T-helper 17 cell (primary cell): ENCODE data around the gene ZCCHC24. TPM values are rescaled to one million over a fixed set of nuclear protein-coding genes. Genes with fewer than 3 reads are reported as not detected.

ENCODE experiments used
- ATAC-seq: fragments of 150-1000 bp; cut with Tn5 transposase; 2 replicates; pipeline ENCODE4 v1.10.0; 2021; ENCODE audit warnings: mild to moderate bottlenecking, moderate library complexity
- DNase-seq, 3 donors: peaks; one replicate each; pipeline versions ENCODE4 v3.0.0 to v3.0.0-alpha.2; 2020 to 2021
- H3K9me3 ChIP-seq: one replicate; pipeline ENCODE4 v1.7.0; 2013; ENCODE audit warnings: low read length, mild to moderate bottlenecking; ENCODE audit not compliant: control insufficient read depth, poor library complexity, severe bottlenecking
- H3K27ac Mint-ChIP-seq: one replicate; pipeline ENCODE4 v1.8.0; 2022; ENCODE audit warnings: mild to moderate bottlenecking, moderate library complexity, mixed read lengths
- H3K27me3 Mint-ChIP-seq: one replicate; pipeline ENCODE4 v1.8.0; 2022; ENCODE audit warnings: mixed read lengths
- H3K36me3 Mint-ChIP-seq: one replicate; pipeline ENCODE4 v1.8.0; 2022; ENCODE audit warnings: low read depth, mixed read lengths
- H3K4me1 Mint-ChIP-seq: one replicate; pipeline ENCODE4 v1.8.0; 2022; ENCODE audit warnings: mild to moderate bottlenecking, mixed read lengths
- H3K4me3 Mint-ChIP-seq: one replicate; pipeline ENCODE4 v1.8.0; 2022; ENCODE audit warnings: mild to moderate bottlenecking, moderate library complexity, mixed read lengths
- total RNA-seq, 4 donors: library from RNA in 2 of 4; stranded (reverse) in 2 of 4; gene quantifications; one replicate each; pipeline ENCODE4 v1.2.3 and lab custom pipeline; 2022 to 2026

ZCCHC24 gene
- total RNA-seq, 2 donors from 2014 or later, result 1.1 to 1.3 TPM

GRCh38 chr10:79468015-79468560 lies 22.7 kb upstream of the ZCCHC24 start:
- Mint-ChIP-seq H3K4me1 (peaks cover 2% of the 10 kb centered on the region), H3K27me3 (peaks cover 19% of the 10 kb centered on the region), H3K27ac (no peak overlapping the region), H3K4me3 (no peak overlapping the region), H3K36me3 (no peaks in the 10 kb centered on the region)
- H3K9me3 ChIP-seq, result no peaks in the 10 kb centered on the region
- no peak for ATAC-seq
- no peak for DNase-seq

DNA sequence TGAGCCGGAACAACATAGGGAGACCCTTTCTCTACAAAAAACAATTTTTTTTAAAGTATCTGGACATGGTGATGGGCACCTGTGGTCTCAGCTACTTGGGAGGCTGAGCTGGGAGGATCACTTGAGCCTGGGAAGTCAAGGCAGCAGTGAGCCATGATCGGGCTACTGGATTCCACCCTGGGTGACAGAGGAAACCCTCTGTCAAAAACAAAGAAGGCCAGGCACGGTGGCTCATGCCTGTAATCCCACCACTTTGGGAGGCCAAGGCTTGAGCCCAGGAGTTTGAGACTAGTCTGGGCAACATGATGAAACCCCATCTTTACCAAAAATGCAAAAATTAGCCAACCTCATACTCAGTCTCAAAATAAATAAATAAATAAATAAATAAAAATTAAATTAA lies 19.9 kb upstream of the ZCCHC24 start:
- Mint-ChIP-seq H3K27me3 (no peaks in the 10 kb centered on the region), H3K27ac (no peak overlapping the region), H3K4me1 (peaks cover 2% of the 10 kb centered on the region), H3K36me3 (no peaks in the 10 kb centered on the region), H3K4me3 (no peak overlapping the region)
- no peaks in the 10 kb centered on the region for H3K9me3 ChIP-seq
- ATAC-seq (no peak), DNase-seq (no peak)

- Mint-ChIP-seq H3K27me3 (no peaks in the 10 kb centered on the region), H3K4me1 (peaks cover 2% of the 10 kb centered on the region), H3K36me3 (peaks cover 2% of the 10 kb centered on the region), H3K4me3 (no peak overlapping the region), H3K27ac (no peak overlapping the region)
- DNase-seq (no peak), ATAC-seq (no peak)
- H3K9me3 ChIP-seq, result no peaks in the 10 kb centered on the region
Observed at GRCh38 chr10:79463578-79464496, 18.4 kb upstream of the ZCCHC24 start.

- Mint-ChIP-seq H3K36me3 (peaks cover 2% of the 10 kb centered on the region), H3K4me3 (no peak overlapping the region), H3K27ac (no peak overlapping the region), H3K4me1 (no peaks in the 10 kb centered on the region), H3K27me3 (no peaks in the 10 kb centered on the region)
- no peaks in the 10 kb centered on the region for H3K9me3 ChIP-seq
- no peak for ATAC-seq
- DNase-seq, result no peak
Observed at GRCh38 chr10:79460687-79461086, 15.3 kb upstream of the ZCCHC24 start.

DNA sequence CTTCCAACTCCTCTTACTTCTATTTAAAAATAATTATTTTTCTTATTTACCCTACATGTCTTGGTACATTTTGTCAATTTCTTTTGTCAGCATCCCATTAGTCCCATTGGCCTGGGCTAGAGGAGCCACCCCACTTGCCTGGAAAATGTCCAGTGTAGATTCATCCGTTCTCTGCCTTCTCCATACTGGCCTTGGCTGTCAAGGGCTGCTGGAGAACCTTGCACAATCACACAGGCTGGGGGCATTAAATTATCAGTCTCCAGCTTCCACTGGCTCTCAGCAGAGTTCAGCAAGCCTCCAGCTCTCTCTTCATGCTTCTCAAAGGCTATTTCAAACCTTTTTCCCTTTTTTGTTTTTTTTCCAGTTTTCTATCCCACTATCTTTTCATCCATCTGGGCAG lies 13.8 kb upstream of the ZCCHC24 start:
- DNase-seq, result no peak
- ATAC-seq, result no peak
- Mint-ChIP-seq H3K36me3 (peaks cover 2% of the 10 kb centered on the region), H3K27ac (no peak overlapping the region), H3K27me3 (peaks cover 2% of the 10 kb centered on the region), H3K4me1 (no peaks in the 10 kb centered on the region), H3K4me3 (no peak overlapping the region)
- H3K9me3 ChIP-seq, result no peaks in the 10 kb centered on the region

DNA sequence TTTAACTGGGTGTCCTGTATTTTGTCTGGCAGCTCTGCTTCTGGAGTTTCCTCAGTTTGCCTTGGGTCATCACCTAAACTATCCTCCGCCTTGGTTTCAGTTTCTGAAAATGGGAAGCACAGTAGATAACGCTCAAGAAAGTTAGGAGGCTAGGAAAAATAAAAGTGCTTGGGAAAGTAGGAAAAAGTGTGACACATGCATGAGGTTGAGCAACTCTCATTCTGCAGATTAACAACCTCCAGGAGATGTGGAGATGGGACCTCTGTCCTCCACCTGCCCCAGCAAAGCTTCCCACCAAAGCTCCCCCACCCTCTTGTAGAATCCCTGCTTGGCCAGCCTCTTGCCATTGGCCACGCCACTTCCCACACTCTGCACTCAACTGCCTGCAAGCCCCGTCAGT lies 13.1 kb upstream of the ZCCHC24 start:
- Mint-ChIP-seq H3K4me3 (no peak overlapping the region), H3K27me3 (peaks cover 8% of the 10 kb centered on the region), H3K36me3 (peaks cover 2% of the 10 kb centered on the region), H3K4me1 (no peaks in the 10 kb centered on the region), H3K27ac (no peak overlapping the region)
- DNase-seq (no peak), ATAC-seq (no peak)
- H3K9me3 ChIP-seq, result no peaks in the 10 kb centered on the region

GRCh38 chr10:79457256-79457785 lies 11.9 kb upstream of the ZCCHC24 start:
- H3K9me3 ChIP-seq, result no peaks in the 10 kb centered on the region
- H3K4me3 Mint-ChIP-seq, result no peak overlapping the region

DNA sequence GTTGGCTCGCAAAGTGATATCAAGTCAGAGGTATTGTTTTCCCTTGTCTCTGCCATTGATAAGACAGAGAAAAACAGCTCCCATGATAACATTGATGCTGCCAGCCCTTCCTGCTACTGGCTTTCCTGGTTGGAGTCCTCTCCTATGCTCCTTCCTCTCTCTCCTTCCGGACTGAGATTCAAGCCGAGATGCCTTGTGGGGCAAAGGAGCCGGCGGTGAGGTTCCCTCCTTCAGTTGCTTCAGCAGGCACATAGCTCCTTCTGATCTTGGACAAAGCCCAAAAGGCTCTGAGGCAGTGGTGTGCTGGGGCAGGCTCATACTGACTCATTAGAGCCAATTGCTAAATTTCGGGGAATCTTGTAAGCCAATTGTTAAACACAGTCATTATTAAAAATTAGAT lies 8.8 kb upstream of the ZCCHC24 start:
- Mint-ChIP-seq H3K27me3 (peaks cover 8% of the 10 kb centered on the region), H3K27ac (no peak overlapping the region), H3K4me1 (peaks cover 2% of the 10 kb centered on the region), H3K36me3 (peaks cover 2% of the 10 kb centered on the region), H3K4me3 (no peak overlapping the region)
- no peaks in the 10 kb centered on the region for H3K9me3 ChIP-seq
- DNase-seq (no peak), ATAC-seq (no peak)

More at GRCh38 chr10:79457256-79457785, 11.9 kb upstream of the ZCCHC24 start:
- Mint-ChIP-seq H3K27ac (no peak overlapping the region), H3K36me3 (peaks cover 2% of the 10 kb centered on the region), H3K4me1 (no peaks in the 10 kb centered on the region), H3K27me3 (peaks cover 8% of the 10 kb centered on the region)
- ATAC-seq, result no peak
- DNase-seq, result no peak

GRCh38 chr10:79453392-79453791 lies 8.0 kb upstream of the ZCCHC24 start:
- H3K4me1 Mint-ChIP-seq, result peaks cover 2% of the 10 kb centered on the region
- H3K9me3 ChIP-seq, result no peaks in the 10 kb centered on the region
- ATAC-seq (no peak), DNase-seq (no peak)
- H3K27me3 Mint-ChIP-seq, result peaks cover 8% of the 10 kb centered on the region
- no peak overlapping the region for H3K4me3 Mint-ChIP-seq
- no peaks in the 10 kb centered on the region for H3K36me3 Mint-ChIP-seq
- H3K27ac Mint-ChIP-seq, result no peak overlapping the region

GRCh38 chr10:79452174-79452611 lies 6.8 kb upstream of the ZCCHC24 start:
- no peak overlapping the region for H3K27ac Mint-ChIP-seq
- peaks cover 8% of the 10 kb centered on the region for H3K27me3 Mint-ChIP-seq
- ATAC-seq (no peak), DNase-seq (no peak)
- no peaks in the 10 kb centered on the region for H3K9me3 ChIP-seq
- H3K4me1 Mint-ChIP-seq, result peaks cover 2% of the 10 kb centered on the region
- H3K36me3 Mint-ChIP-seq, result no peaks in the 10 kb centered on the region
- H3K4me3 Mint-ChIP-seq, result no peak overlapping the region

GRCh38 chr10:79451046-79451699 lies 5.7 kb upstream of the ZCCHC24 start:
- ATAC-seq (no peak), DNase-seq (no peak)
- Mint-ChIP-seq H3K27ac (no peak overlapping the region), H3K4me1 (peaks cover 8% of the 10 kb centered on the region), H3K27me3 (peaks cover 8% of the 10 kb centered on the region), H3K36me3 (no peaks in the 10 kb centered on the region), H3K4me3 (no peak overlapping the region)
- H3K9me3 ChIP-seq, result no peaks in the 10 kb centered on the region

- Mint-ChIP-seq H3K36me3 (peaks cover 2% of the 10 kb centered on the region), H3K4me1 (peaks cover 15% of the 10 kb centered on the region), H3K27me3 (peaks cover 8% of the 10 kb centered on the region), H3K4me3 (peak overlapping the region; percentile 36), H3K27ac (peak overlapping the region; percentile 6)
- no peak for ATAC-seq
- H3K9me3 ChIP-seq, result no peaks in the 10 kb centered on the region
- DNase-seq, result no peak
Observed at GRCh38 chr10:79449181-79450146, 4.0 kb upstream of the ZCCHC24 start.
